Measurements from ENCODE around the gene ELMO1. TPM values are rescaled to one million over a fixed set of nuclear protein-coding genes. Genes with fewer than 3 reads are reported as not detected.

ELMO1 gene
- total RNA-seq, 1 donor from 2014 or later: 59.9 TPM

- no peak for DNase-seq
These were observed 355.4 kb downstream of the ELMO1 start for GRCh38 chr7:37093257-37093656.

- no peak for DNase-seq
These were observed 356.1 kb downstream of the ELMO1 start for GRCh38 chr7:37092548-37092947.

GRCh38 chr7:37089972-37090371, 358.7 kb downstream of the ELMO1 start:
- DNase-seq: no peak

- no peak for DNase-seq
These were observed 363.1 kb downstream of the ELMO1 start for GRCh38 chr7:37085600-37085999.

- DNase-seq: no peak
These were observed 364.4 kb downstream of the ELMO1 start for GRCh38 chr7:37084303-37084702.

GRCh38 chr7:37083311-37084096, 365.2 kb downstream of the ELMO1 start:
- DNase-seq: peak; percentile 72

- DNase-seq: no peak
These were observed 367.2 kb downstream of the ELMO1 start for GRCh38 chr7:37081436-37081835.

- DNase-seq: no peak
These were observed 369.2 kb downstream of the ELMO1 start for GRCh38 chr7:37079420-37079819.

GRCh38 chr7:37076668-37077067, 372.0 kb downstream of the ELMO1 start:
- DNase-seq: no peak

GRCh38 chr7:37074370-37074769, 374.3 kb downstream of the ELMO1 start:
- no peak for DNase-seq

GRCh38 chr7:37071124-37071523, 377.5 kb downstream of the ELMO1 start:
- no peak for DNase-seq

GRCh38 chr7:37070471-37070870, 378.2 kb downstream of the ELMO1 start:
- no peak for DNase-seq

- no peak for DNase-seq
These were observed 378.6 kb downstream of the ELMO1 start for GRCh38 chr7:37070031-37070430.

- no peak for DNase-seq
These were observed 379.3 kb downstream of the ELMO1 start for GRCh38 chr7:37069336-37069735.

GRCh38 chr7:37068902-37069301, 379.8 kb downstream of the ELMO1 start:
- DNase-seq: peak; percentile 57

GRCh38 chr7:37068038-37068437, 380.6 kb downstream of the ELMO1 start:
- peak; percentile 88 for DNase-seq

- DNase-seq: peak; percentile 39
These were observed 382.8 kb downstream of the ELMO1 start for GRCh38 chr7:37065779-37066271.

GRCh38 chr7:37062560-37062859, 386.2 kb downstream of the ELMO1 start:
- no peak for DNase-seq

GRCh38 chr7:37061849-37062559, 386.7 kb downstream of the ELMO1 start:
- DNase-seq: no peak

- no peak for DNase-seq
These were observed 392.3 kb downstream of the ELMO1 start for GRCh38 chr7:37056234-37056912.

- no peak for DNase-seq
These were observed 393.9 kb downstream of the ELMO1 start for GRCh38 chr7:37054624-37055241.

- peak; percentile 78 for DNase-seq
These were observed 396.0 kb downstream of the ELMO1 start for GRCh38 chr7:37052705-37053104.

GRCh38 chr7:37050801-37051200, 397.9 kb downstream of the ELMO1 start:
- no peak for DNase-seq

Data from tongue (tissue), 2 donors.